GM23338 (cell line): ENCODE results near the gene ADCY4. TPM values are rescaled to one million over a fixed set of nuclear protein-coding genes. Genes with fewer than 3 reads are reported as not detected.

Experiments
- ATAC-seq: fragments of 200-7000 bp; cut with Tn5 transposase; 3 replicates; pipeline ENCODE4 v1.9.1; 2020
- DNase-seq: peaks from one replicate; pipeline ENCODE4 v3.0.0-alpha.2; 2015; ENCODE audit warnings: low spot score
- H2AFZ ChIP-seq: fragments of 200-600 bp; sonication (generic); 2 replicates; pipeline ENCODE4 v1.8.0; 2016; ENCODE audit warnings: antibody characterized with exemption, mild to moderate bottlenecking, moderate library complexity
- H3F3A ChIP-seq: fragments of 200-600 bp; sonication (generic); replicated peaks from 2 replicates; pipeline ENCODE4 v1.8.0; 2017; ENCODE audit warnings: antibody characterized with exemption, mixed run types, low read depth
- H3K27ac ChIP-seq: fragments of 200-600 bp; sonication (generic); 2 replicates; pipeline ENCODE4 v1.6.1; 2016; ENCODE audit warnings: low read depth
- H3K27me3 ChIP-seq: fragments of 200-600 bp; sonication (generic); 2 replicates; pipeline ENCODE4 v1.8.0; 2016; ENCODE audit warnings: mild to moderate bottlenecking, mixed run types, moderate library complexity; ENCODE audit not compliant: insufficient read depth
- H3K36me3 ChIP-seq: fragments of 200-600 bp; sonication (generic); 2 replicates; pipeline ENCODE4 v1.8.0; 2016; ENCODE audit warnings: mild to moderate bottlenecking; ENCODE audit not compliant: insufficient read depth
- H3K4me1 ChIP-seq: fragments of 200-600 bp; sonication (generic); 2 replicates; pipeline ENCODE4 v1.8.0; 2016; ENCODE audit warnings: mild to moderate bottlenecking, moderate library complexity; ENCODE audit not compliant: insufficient read depth
- H3K4me2 ChIP-seq: fragments of 200-600 bp; sonication (generic); 2 replicates; pipeline ENCODE4 v1.7.1; 2017; ENCODE audit warnings: mixed run types
- H3K4me3 ChIP-seq: fragments of 200-600 bp; sonication (generic); 2 replicates; pipeline ENCODE4 v1.6.1; 2016; ENCODE audit warnings: mixed run types
- H3K79me2 ChIP-seq: fragments of 200-600 bp; sonication (generic); replicated peaks from 2 replicates; pipeline ENCODE4 v1.8.0; 2017; ENCODE audit warnings: mild to moderate bottlenecking; ENCODE audit not compliant: insufficient read depth
- H3K9me2 ChIP-seq: fragments of 200-600 bp; sonication (generic); 2 replicates; pipeline ENCODE4 v1.8.0; 2017; ENCODE audit not compliant: insufficient read depth
- H4K20me1 ChIP-seq: fragments of 200-600 bp; sonication (generic); replicated peaks from 2 replicates; pipeline ENCODE4 v1.8.0; 2017; ENCODE audit warnings: mild to moderate bottlenecking; ENCODE audit not compliant: insufficient read depth
- H3K27ac Mint-ChIP-seq: 2 replicates; pipeline ENCODE4 v1.8.0; 2020; ENCODE audit warnings: inconsistent platforms, mild to moderate bottlenecking, moderate library complexity, mixed read lengths
- H3K27me3 Mint-ChIP-seq: 3 replicates; pipeline ENCODE4 v1.8.0; 2022; ENCODE audit warnings: low read depth, mild to moderate bottlenecking, moderate library complexity, mixed read lengths, inconsistent platforms; ENCODE audit not compliant: insufficient read depth, poor library complexity
- H3K36me3 Mint-ChIP-seq: 3 replicates; pipeline ENCODE4 v1.8.0; 2021; ENCODE audit warnings: low read depth, mild to moderate bottlenecking, inconsistent platforms, moderate library complexity, mixed read lengths
- H3K4me1 Mint-ChIP-seq: 3 replicates; pipeline ENCODE4 v1.8.0; 2020; ENCODE audit warnings: mild to moderate bottlenecking, inconsistent platforms, mixed read lengths
- H3K4me3 Mint-ChIP-seq: 3 replicates; pipeline ENCODE4 v1.8.0; 2021; ENCODE audit warnings: moderate library complexity, mild to moderate bottlenecking, inconsistent platforms, mixed read lengths
- H3K9me3 Mint-ChIP-seq: 3 replicates; pipeline ENCODE4 v1.8.0; 2020; ENCODE audit warnings: moderate library complexity, mild to moderate bottlenecking, inconsistent platforms, mixed read lengths
- JUNB ChIP-seq: IDR thresholded peaks from one replicate; pipeline ENCODE4 v1.6.1; 2016; ENCODE audit warnings: antibody characterized with exemption; ENCODE audit not compliant: unreplicated experiment
- POLR2AphosphoS5 ChIP-seq: IDR thresholded peaks from 2 replicates; pipeline ENCODE4 v1.6.1; 2016; ENCODE audit warnings: antibody characterized with exemption, low read depth
- STAT1 ChIP-seq: IDR thresholded peaks from one replicate; pipeline ENCODE4 v1.6.1; 2016; ENCODE audit warnings: antibody characterized with exemption; ENCODE audit not compliant: unreplicated experiment
- ZNF331 ChIP-seq: fragments of 250-450 bp; sonication (Bioruptor Pico); IDR thresholded peaks from 2 replicates; pipeline ENCODE4 v1.5.0; 2020; ENCODE audit warnings: low read depth, mild to moderate bottlenecking, moderate library complexity
- polyA plus RNA-seq: library from polyadenylated mRNA; unstranded; fragments of >200 nt; fragmentation: Nextera tagmentation; extraction: Ambion mirVana; gene quantifications from 2 replicates; pipeline ENCODE4 v1.2.1, GENCODE V29; 2016
- total RNA-seq: library from RNA; depleted of rRNA; stranded (reverse); fragments of >200 nt; shearing (Covaris generic); gene quantifications from 2 replicates; pipeline ENCODE4 v1.2.3, GENCODE V29; 2014
- TF ChIP-seq, protein P1 (sequence below): IDR thresholded peaks from one replicate; pipeline ENCODE4 v1.6.1; 2018; ENCODE audit warnings: antibody characterized with exemption; ENCODE audit not compliant: unreplicated experiment
- TF ChIP-seq, protein P2 (sequence below), 2 experiments: fragments of 200-600 bp in 1 of 2; sonication (generic) in 1 of 2; conservative IDR thresholded peaks; 2 replicates each; pipeline versions ENCODE4 v1.5.1 to v1.6.1; 2016 to 2017; ENCODE audit warnings: antibody characterized with exemption in 2 of 2, low read depth in 2 of 2, mild to moderate bottlenecking in 2 of 2, moderate library complexity in 1 of 2

ADCY4 gene
- total and polyA plus RNA-seq, 2 experiments from 2014 or later: 0.10 to 0.40 TPM

DNA sequence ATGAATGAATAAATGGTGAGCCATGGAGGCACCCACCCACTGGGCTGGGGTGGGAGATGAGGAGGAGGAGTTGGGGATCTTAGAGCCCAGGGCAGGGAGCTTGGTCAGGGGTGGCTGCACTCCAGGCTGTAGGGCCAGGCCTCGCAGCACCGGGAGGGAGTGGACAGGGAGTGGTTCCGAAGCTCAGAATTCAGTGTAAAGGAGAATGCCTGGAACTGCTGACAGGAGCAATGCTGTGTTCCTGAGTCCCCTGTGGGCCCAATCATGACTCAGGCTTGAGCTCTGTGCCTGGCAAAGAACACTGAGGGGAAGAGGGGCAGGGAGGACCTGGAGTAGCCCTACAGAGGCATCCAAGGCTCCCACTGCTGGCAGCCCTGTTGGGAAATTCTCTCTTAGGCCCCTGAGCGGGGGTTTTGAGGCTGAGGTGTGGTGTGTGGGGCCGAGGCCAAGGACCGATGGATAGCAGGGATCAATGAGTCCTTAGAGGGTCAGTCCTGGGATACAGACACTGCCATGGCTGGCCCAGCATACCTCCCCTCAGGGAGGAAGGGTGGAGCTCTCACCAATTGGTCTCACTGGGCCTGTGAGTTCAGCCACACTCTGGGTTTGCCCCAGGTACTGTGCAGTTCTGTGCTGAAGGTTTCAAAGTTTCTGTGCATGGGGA lies 53.9 kb downstream of the ADCY4 start:
- H3K27me3 ChIP-seq: no peaks in the 10 kb centered on the region
- H3K4me1 ChIP-seq: no peaks in the 10 kb centered on the region
- no peak overlapping the region for H3K4me2 ChIP-seq
- H3K4me3 ChIP-seq: no peak overlapping the region
- ATAC-seq (no peak), DNase-seq (no peak)
- TF ChIP-seq STAT1 (no peak), ZNF331 (CRISPR knock-in tag) (no peak), JUNB (no peak), POLR2AphosphoS5 (no peak)
- TF ChIP-seq, protein P1, sequence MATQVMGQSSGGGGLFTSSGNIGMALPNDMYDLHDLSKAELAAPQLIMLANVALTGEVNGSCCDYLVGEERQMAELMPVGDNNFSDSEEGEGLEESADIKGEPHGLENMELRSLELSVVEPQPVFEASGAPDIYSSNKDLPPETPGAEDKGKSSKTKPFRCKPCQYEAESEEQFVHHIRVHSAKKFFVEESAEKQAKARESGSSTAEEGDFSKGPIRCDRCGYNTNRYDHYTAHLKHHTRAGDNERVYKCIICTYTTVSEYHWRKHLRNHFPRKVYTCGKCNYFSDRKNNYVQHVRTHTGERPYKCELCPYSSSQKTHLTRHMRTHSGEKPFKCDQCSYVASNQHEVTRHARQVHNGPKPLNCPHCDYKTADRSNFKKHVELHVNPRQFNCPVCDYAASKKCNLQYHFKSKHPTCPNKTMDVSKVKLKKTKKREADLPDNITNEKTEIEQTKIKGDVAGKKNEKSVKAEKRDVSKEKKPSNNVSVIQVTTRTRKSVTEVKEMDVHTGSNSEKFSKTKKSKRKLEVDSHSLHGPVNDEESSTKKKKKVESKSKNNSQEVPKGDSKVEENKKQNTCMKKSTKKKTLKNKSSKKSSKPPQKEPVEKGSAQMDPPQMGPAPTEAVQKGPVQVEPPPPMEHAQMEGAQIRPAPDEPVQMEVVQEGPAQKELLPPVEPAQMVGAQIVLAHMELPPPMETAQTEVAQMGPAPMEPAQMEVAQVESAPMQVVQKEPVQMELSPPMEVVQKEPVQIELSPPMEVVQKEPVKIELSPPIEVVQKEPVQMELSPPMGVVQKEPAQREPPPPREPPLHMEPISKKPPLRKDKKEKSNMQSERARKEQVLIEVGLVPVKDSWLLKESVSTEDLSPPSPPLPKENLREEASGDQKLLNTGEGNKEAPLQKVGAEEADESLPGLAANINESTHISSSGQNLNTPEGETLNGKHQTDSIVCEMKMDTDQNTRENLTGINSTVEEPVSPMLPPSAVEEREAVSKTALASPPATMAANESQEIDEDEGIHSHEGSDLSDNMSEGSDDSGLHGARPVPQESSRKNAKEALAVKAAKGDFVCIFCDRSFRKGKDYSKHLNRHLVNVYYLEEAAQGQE: no peak
- TF ChIP-seq, protein P2, sequence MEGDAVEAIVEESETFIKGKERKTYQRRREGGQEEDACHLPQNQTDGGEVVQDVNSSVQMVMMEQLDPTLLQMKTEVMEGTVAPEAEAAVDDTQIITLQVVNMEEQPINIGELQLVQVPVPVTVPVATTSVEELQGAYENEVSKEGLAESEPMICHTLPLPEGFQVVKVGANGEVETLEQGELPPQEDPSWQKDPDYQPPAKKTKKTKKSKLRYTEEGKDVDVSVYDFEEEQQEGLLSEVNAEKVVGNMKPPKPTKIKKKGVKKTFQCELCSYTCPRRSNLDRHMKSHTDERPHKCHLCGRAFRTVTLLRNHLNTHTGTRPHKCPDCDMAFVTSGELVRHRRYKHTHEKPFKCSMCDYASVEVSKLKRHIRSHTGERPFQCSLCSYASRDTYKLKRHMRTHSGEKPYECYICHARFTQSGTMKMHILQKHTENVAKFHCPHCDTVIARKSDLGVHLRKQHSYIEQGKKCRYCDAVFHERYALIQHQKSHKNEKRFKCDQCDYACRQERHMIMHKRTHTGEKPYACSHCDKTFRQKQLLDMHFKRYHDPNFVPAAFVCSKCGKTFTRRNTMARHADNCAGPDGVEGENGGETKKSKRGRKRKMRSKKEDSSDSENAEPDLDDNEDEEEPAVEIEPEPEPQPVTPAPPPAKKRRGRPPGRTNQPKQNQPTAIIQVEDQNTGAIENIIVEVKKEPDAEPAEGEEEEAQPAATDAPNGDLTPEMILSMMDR (conservative IDR thresholded peaks at IDR 0.05; ENCODE audit: low read depth in 2 of 2): no peak
- H3K27ac ChIP-seq: no peak overlapping the region
- H4K20me1 ChIP-seq: no peaks in the 10 kb centered on the region; the same call in 1 of the 2 replicates
- Mint-ChIP-seq H3K36me3 (no peaks in the 10 kb centered on the region), H3K9me3 (no peaks in the 10 kb centered on the region), H3K27ac (0 out of 2 replicates have a peak overlapping the region, but pooled peaks have one; percentile 8), H3K27me3 (peaks cover 8% of the 10 kb centered on the region), H3K4me3 (no peak overlapping the region), H3K4me1 (no peaks in the 10 kb centered on the region; the same call in 2 of the 3 replicates)
- no peaks in the 10 kb centered on the region for H3K9me2 ChIP-seq
- H3K79me2 ChIP-seq: no peaks in the 10 kb centered on the region
- no peak overlapping the region for H2AFZ ChIP-seq
- H3K36me3 ChIP-seq: no peaks in the 10 kb centered on the region
- H3F3A ChIP-seq: no peaks in the 10 kb centered on the region

DNA sequence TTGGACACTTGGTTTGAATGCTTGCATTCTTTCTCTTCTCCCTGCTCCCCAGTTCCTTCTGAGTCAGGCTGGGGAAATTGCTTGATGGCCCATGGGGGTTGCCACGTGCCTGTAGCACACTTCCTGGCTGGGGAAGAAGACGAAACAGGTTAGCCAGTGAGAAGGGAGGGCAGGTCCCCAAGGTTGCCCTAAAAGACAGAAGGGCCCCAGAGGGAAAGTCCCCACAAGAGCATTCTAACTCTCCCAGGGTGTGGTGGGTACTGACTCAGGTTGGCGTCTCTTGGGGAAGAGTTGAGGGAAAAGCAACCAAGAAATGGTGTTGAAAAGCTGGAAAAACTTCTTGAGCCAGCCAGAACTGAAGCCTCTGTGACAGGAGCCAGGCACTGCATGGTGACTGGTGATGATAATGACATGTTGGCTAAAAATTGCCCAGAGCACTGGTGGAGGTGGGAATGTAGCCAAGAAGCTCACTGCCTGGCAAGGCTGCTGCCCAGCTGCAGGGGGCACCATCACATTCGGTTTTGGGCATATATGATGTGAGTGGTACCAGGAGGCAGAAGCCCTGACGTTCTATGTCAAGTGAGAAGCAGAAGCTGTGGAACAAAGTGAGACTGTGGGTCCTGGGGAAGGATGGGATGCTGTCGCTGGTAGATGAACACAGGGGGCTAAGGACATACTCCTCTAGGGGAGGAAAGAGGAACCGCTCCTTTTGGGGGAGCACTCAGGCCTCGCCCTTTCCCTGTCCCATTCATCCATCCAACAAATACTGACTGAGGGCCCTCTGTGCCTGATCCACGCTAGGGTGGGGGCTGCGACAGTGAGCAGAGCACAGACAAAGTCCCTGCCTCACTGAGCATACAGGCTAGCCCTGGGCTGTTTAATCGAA lies 55.3 kb downstream of the ADCY4 start:
- no peaks in the 10 kb centered on the region for H3K36me3 ChIP-seq
- Mint-ChIP-seq H3K4me1 (no peaks in the 10 kb centered on the region; the same call in 2 of the 3 replicates), H3K27me3 (peaks cover 10% of the 10 kb centered on the region), H3K27ac (0 out of 2 replicates have a peak overlapping the region, but pooled peaks have one; percentile 60), H3K9me3 (no peaks in the 10 kb centered on the region), H3K36me3 (no peaks in the 10 kb centered on the region), H3K4me3 (no peak overlapping the region)
- H3K27me3 ChIP-seq: no peaks in the 10 kb centered on the region
- ATAC-seq (no peak), DNase-seq (no peak)
- H3K9me2 ChIP-seq: no peaks in the 10 kb centered on the region
- no peak for TF ChIP-seq STAT1
- TF ChIP-seq, protein P2 (conservative IDR thresholded peaks at IDR 0.05; ENCODE audit: low read depth in 2 of 2): peak; percentile 36 to 45
- no peak overlapping the region for H3K27ac ChIP-seq
- H3K4me1 ChIP-seq: no peaks in the 10 kb centered on the region
- no peak overlapping the region for H3K4me3 ChIP-seq
- H4K20me1 ChIP-seq: no peaks in the 10 kb centered on the region; the same call in 1 of the 2 replicates
- no peaks in the 10 kb centered on the region for H3K79me2 ChIP-seq
- H2AFZ ChIP-seq: no peak overlapping the region
- H3K4me2 ChIP-seq: no peak overlapping the region
- no peaks in the 10 kb centered on the region for H3F3A ChIP-seq
